SW 1271 (cell line): ENCODE measurements around the gene XRCC5.

Experiments used
- DNase-seq, 2 experiments: peaks; one replicate each; lab custom pipeline; 2025; lab: John Stamatoyannopoulos, UW

XRCC5 gene

DNA sequence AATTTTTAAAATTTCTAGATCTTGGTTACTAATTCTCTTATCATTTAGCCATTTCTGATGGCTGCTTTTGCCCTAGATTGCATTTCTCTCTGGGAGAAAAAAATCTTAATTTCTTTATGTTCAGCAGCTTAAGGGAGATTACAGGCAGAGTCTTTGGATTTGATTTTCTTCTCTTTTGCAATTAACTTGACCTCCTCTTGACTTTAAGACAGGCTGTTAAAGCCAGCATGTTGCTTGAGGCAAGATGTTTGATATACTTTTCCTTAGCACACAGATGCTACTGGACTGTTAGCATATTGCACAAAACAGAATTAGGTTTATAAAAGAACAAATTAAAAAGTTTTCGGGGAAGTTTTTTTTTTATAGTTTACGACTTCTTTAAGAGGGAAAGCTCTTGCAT is 50.0 kb downstream of the XRCC5 start:
- DNase-seq, result no peak

DNA sequence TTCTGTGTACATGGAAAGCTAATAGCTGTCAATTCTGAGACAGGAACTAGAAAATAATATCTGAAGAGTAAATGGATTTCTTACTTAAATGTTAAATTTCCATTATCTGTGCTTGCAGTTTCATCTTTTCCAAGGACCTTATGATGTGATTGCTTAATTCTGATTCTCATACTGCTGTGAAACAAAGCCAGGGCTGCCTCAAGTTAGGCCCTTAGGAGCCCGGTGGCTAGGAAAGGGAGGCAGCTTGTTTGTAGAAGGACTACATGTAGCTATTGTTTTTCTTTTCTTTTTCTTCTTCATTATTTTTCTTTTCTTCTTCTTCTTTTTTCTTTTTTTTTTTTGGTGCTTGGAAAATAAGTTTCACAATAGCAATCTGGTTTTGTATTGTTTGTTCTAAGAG is 50.5 kb downstream of the XRCC5 start:
- no peak for DNase-seq

DNA sequence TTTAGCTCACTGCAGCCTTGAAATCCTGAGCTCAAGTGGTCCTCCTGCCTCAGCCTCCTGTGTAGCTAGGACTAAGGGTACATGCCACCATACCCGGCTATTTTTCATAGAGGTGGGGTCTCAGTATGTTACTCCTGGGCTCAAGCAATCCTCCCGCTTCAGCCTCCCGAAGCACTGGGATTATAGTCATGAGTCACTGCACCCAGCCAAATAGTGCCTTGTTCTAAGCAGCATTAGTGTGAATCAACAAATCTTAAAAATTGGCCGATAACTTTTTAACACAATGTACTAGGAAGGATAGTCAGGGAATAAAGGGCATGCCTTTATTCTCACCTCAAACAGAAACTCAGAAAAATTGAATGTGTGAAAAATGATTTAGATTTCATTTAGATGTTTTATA is 51.6 kb downstream of the XRCC5 start:
- no peak for DNase-seq

DNA sequence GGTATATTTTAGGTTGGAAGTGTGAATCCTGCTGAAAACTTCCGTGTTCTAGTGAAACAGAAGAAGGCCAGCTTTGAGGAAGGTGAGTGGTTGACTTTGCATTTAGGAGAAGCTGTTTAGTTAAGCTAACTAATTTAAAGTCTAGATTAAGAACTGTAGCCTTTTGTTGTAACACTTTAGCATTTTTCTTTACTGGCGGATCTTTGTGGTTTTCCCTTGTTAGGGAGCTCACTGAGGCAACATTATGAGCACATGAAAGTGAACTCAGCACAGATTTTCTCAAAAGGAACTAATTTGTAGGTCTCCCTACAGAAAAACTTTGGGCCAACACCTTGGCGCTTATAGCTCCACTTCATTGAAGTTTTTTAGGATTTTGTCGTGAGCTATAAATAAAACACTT is 52.8 kb downstream of the XRCC5 start:
- DNase-seq, result no peak

DNA sequence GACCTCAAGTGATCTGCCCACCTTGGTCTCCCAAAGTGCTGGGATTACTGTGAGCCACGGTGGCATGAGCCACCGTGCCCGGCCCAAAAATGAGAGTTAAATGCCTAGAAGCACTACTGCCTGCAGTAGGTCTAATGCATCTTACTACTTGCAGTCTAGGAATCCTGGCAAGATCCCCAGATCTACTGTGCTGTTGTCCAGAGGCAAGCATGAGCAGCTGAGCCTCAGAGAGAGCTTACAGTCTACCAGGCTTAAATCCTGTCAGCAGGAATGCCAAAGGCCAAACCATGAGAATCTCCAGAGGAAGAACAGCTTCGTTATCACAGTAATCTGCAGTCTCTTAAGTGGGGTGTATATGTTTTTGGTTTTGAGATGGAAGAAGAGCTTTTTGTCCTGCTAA is 54.4 kb downstream of the XRCC5 start:
- no peak for DNase-seq

DNA sequence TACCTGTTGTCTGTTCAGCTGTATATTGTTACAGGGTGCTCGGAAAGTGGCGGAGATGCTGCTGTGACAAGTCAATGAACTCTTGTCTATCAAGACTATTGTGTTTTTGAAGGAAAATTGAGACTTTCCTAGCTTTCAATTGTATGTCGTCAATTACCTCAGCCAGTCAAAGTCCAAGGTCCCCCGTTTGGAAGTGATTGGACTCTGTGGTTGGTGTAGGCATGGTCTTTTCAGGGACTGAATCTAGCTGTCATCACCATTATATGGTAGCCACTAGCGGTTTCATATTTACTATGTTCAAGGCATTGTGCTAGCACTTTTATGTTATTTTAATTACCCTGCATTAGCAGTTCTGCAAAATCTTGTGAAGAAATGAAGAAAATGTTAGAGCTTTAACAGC is 54.9 kb downstream of the XRCC5 start:
- no peak for DNase-seq

DNA sequence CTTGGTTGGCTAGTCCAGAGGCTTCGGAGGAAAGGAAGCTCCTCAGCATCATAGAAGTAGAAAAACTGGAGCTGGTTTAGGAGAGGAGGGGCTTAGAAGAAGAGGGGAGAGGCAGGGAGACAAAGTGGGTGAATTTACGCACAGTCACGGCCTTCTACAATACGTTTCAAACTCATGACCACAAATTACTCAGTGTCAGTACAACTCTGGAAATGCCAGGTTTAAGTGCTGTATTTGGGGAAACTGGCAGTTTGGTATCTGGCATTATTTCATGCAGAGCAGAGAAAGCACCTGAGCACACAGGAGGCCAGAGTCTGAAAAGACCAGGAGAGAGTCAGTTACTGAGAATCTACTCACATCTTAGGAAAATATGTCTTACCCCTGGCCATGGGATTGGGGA is 55.4 kb downstream of the XRCC5 start:
- no peak for DNase-seq

DNA sequence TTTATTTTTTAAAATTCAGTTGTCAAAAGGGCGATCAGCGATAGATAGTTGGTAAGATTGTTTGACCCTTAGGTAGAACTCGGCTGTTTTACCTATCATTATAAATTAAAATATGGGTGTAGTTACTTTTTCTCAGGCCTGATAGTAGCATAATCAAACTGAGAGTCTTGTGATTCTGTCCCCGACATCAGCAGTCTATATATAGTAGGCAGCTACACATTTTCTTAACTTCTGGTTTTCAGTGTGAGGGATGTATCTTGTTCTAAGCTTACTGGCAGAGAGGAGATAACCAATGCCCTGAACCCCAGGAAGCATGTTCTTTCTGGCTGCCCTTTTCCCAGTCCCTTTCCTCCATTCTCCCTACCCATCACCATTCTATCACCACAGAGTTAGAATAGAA is 56.6 kb downstream of the XRCC5 start:
- no peak for DNase-seq

DNA sequence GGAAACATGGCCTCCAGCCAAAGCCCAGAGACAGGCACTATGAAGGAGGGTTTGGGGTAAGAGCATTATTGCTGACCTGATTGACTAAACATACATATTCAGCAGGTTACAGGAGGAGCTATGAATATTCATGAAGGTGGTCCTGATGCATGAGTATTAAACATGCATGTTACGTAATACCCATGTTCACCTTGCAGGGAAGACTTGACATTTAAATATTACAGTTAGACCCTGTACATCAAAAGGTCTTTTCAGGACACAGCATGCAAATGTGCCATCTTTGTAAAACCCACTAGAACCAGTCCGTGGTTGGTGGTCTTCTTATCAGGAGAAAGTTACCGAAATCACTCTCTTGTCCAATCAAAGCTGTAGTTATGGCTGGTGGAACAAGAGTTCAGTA is 59.9 kb downstream of the XRCC5 start:
- DNase-seq, result no peak

DNA sequence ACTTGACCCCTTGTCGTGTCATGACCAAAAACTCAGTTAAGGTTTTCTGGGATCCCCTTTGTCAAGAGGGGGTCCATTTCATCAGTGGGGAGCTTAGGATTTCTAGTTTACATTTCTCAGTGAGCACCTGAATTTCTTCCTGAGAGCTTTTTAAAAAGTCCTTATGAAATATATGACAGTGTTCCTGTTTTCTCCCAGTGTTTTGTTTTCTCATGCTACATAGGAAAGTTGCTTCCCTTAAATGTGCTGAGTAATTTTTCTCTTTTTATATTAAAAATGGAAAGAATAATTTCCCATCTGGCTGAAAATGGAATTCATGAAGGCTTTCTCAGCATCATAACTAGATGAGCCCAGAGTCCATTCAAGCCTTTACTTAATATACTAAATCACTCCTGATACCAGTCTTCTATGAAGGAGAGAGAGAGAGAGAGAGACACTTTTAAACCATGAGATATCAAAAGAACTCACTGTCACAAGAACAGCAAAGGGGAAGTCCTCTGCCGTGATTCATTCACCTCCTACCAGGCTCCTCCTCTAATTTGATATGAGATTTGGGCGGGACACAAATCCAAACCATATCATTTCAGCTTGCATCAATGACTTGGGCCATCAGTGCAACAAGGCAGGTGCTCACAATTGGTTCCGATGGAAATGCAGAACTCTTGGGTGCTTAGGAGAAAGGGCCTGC is 61.1 kb downstream of the XRCC5 start:
- DNase-seq, result no peak

DNA sequence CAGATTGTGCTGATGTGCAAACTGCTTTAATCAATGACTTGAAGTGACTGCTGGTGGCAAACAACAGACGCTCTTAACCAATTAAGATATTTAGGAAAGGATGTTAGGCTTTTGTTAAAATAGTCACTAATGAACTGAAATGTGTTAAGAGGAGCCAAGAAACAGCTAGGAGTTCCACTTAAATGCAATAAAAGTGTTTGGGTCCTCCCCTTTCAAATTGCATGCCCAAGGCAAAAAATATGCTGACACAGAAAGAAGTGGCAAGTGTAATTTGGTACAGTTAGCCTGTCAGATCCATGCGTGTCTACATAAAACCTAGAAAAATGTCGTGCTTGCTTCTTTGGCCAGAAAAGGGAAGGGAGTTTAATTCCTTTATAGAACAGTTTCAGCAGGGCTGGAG is 61.9 kb downstream of the XRCC5 start:
- no peak for DNase-seq

DNA sequence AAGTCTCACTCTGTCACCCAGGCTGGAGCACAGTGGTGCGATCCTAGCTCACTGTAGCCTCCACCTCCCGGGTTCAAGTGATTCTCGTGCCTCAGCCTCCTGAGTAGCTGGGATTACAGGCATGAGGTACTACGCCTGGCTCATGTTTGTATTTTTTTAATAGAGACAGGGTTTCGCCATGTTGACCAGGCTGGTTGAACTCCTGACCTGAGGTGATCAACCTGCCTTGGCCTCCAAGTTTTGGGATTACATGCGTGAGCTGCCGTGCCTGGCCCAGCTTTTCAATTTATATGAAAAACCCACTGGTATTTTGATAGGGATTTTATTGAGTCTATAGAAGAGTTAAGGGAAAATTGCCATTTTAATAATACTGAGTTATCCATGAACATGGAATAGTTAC is 63.3 kb downstream of the XRCC5 start:
- no peak for DNase-seq

DNA sequence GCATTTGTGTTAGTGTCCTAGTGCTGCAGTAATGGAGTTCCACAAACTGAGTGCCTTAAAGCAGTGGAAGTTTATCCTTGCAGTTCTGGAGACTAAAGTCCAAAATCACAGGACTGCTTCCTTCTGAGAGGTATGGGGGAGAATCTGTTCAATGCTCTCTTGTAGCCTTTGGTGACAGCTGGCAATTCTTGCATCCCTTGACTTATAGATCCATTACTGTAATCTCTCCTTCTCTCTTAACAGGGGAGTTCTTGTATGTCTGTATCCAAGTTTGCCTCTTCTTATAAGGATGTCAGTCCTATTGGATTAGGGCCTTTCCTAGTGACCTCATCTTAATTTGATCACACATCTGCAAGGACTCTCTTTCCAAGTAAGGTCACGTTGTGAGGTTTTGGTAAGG is 69.9 kb downstream of the XRCC5 start:
- DNase-seq, result no peak

DNA sequence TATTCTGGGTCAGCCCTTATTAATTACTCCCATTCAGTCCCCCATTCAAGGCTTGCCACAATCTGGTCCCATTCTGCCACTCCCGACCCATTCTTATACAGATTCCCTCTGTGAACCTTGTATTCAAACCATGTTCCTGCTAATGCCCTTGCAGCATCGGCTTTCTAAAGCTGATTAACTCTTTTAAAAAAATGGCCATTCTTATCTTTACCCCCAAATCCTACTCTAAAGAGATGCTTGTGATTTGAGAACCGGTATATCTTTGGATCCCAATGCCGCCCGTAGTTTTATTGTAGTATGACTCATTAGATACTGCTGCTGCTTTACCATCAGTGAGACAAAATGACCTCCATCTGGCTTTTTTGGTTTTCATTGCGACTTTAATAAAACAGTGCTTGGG is 72.2 kb downstream of the XRCC5 start:
- DNase-seq, result no peak

DNA sequence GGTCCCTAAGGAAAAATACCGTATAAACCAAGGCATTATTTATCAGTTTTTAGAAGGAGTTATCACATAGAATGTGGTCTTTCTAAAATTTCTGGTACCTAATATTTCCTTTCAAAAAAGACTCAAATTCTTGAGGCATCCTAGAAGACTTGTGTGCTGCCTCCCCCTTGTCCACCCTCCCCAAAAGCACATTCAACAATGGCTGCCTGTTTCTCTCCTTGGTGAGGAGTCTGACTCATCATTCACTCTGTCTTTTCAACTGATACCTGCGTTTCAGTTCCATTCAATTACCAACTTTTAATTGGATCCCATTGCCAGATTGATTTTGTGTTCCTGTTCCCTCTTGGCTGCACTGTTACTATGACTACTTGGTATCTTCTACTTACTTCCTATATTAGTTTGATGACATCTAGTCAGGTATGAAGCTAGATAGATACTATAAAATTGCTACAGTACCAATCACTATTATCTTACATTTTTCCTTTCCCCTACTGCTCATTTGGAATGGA is 72.9 kb downstream of the XRCC5 start:
- no peak for DNase-seq

DNA sequence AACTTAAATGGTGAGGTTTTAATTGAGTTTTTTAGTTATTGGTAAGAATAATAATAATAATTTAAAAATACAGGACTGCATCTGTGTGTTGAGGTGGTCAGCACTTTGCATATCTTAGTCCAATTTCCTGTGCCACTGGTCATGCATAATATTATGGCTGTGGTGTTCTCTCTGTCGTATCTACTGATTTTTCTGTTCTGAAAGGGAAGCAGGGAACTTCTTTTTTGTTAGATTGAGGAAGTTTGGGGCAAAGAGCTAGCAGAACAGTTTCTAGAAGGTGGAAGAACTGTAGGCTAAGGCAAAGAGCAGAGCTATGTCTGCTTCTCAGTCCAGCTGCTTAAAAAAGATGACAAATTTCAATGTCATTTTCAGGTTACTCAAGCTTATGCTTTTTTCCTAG is 74.3 kb downstream of the XRCC5 start:
- no peak for DNase-seq

DNA sequence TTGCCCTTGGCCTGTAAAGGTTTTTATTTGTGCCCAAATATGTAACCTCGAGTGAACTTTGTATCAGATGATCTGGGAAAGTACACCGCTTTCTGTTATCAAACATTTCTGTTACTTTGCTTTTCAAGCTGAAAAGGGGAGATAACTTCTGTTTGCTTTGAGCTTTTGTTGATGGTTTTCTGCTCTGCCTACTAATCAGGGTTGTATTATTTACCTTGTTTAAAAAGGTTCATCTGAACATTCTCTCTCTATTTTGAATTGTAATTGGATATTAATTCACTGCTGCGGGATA is 79.4 kb downstream of the XRCC5 start:
- no peak for DNase-seq

DNA sequence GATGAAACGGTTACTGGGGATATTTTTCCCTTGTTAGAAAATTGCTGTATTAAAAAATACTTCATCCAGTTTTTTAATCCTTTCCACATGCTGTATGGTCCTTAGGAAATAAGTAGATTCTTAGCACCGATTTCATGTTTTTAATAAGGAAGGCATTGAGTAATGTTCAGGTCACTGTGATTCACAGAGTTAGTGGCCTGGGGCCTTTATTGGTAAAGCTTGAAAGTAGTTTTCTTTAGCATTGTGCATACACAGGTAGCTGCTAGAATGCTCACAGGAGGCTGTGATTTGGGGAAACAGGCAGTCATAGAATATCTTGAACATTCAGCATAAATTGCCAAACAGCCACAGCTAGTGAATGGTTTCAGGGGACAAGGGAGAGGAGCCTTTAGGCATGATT is 79.8 kb downstream of the XRCC5 start:
- DNase-seq, result no peak

DNA sequence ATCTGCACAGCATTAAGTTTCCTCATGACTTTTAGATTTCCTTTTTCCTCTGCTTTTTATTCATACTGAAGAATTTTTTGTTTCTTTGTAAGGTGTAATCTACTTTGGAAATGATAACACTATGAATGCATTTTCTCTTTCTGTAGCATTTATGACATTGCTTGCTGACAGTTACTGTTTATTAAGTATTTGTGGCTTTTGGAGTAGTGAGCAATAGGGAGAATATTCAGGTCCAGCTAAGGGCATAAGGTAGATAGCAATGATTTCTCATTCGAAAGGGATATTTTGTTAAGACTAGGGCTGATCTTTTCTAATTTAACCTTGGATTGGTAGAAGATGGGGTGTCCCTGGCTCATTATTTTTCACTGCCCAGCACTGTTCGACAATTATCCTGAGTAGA is 80.3 kb downstream of the XRCC5 start:
- no peak for DNase-seq

DNA sequence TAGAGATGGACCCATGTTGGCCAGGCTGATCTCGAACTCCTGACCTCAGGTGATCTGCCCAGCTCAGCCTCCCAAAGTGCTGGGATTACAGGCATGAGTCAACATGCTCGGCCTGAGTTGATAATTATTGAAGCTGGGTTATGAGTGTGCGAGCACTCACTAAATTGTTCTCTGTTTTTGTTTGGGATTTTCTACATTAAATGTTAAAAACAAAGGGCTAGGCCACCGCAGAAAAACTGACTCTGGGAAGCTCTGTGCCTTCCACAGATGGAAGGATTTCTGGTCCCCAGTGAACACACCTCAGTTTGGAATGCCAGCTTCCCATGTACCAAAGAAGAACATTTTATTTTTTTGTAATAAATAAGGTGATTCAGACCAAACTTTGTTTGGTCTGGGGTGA is 83.0 kb downstream of the XRCC5 start:
- no peak for DNase-seq

DNA sequence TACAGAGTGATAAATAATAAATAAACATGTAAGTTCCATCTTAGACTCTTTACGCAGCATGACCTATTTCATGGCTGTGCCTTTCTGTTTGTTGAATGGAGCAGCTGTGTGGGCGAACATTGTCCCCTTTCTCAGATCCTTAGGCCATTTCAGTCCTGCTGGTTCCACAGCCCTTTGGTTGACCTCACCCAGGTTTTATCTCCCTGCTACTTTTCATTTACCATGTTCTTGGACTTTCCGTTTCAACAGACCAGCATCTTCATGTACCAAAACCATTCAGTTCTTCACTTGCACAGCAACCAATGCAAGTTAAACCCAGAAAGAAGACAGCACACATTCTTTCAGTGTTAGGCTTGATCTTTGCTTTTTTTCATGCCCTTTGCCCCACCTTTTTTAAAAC is 83.8 kb downstream of the XRCC5 start:
- no peak for DNase-seq

DNA sequence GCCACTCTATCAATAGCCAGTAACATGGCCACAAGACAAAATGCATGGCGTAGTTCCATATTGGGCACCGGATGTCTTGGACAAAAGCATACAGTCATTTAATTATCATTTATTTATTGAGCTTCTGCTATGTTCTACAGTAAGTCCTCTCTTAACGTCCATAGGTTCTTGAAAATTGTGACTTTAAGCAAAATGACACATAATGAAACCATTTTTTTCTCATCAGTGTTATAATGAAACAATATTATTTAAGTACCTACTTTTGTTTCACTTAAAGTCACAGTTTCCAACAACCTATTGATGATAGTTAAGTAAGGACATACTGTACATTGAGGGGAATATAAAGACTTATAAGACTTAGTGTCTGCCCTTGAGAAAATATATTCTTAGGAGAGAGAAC is 84.9 kb downstream of the XRCC5 start:
- no peak for DNase-seq

DNA sequence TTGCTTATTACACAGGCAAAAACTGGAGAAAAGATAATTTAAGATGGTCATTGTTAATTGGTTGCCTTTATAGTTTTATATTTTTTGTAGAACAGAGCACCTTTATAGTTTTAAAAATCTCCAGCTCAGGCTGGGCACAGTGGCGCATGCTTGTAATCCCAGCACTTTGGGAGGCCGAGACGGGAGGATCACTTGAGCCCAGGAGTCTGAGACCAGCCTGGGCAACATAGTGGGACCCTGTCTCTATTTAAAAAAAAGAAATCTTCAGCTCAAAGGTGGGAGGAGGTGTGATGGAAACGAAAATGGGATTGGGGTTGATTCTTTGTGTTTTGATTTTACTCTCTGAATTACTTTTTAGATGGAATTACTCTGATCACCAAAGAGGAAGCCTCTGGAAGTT is 85.4 kb downstream of the XRCC5 start:
- DNase-seq, result no peak

DNA sequence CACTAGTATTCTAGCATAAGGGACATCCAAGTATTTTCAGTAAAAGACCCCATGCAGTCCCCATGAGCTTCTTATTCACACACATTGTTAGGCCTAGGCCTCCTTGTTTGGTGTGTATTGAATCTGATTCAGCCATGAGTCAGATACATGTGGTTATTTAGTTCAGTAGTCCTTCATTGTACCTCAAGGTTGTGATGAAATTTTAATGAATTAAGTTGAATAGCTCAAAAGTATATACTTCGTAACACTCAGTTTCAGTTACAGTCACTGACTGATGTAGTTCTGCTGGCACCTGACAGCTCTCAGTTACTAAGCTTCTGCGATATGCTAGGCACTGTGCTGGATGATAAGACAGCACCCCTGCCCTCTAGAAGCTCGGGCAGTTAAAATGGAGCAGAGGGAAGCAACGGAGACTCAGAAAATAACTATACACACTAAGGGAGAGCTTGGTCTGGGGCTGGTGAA is 86.4 kb downstream of the XRCC5 start:
- no peak for DNase-seq
